CD8-positive, alpha-beta memory T cell (primary cell): ENCODE results near the gene TOMT. TPM values are rescaled to one million over a fixed set of nuclear protein-coding genes. Genes with fewer than 3 reads are reported as not detected.

Experiments
- CTCF ChIA-PET: fragments of 350-600 bp; sonication (Branson Sonifier 250); formaldehyde crosslinking; loops from one replicate; lab custom pipeline; 2021; ENCODE audit warnings: antibody characterized with exemption; lab: Charles Lee
- POLR2A ChIA-PET: fragments of 350-600 bp; sonication (Branson Sonifier 250); formaldehyde crosslinking; loops from one replicate; lab custom pipeline; 2021; ENCODE audit warnings: antibody characterized with exemption; lab: Charles Lee
- DNase-seq, 5 donors: peaks; one replicate each; pipeline versions ENCODE4 v3.0.0 to v3.0.0-alpha.2; 2020 to 2022; ENCODE audit warnings: mixed read lengths in 1 of 5
- H3K27ac ChIP-seq: one replicate; pipeline ENCODE4 v1.7.0; 2013; ENCODE audit warnings: low read depth, mild to moderate bottlenecking, low read length, moderate library complexity
- H3K27me3 ChIP-seq: 2 replicates; pipeline ENCODE4 v1.7.0; 2013; ENCODE audit warnings: low read length, mild to moderate bottlenecking; ENCODE audit not compliant: insufficient read depth, poor library complexity, severe bottlenecking
- H3K36me3 ChIP-seq: 2 replicates; pipeline ENCODE4 v1.7.0; 2013; ENCODE audit warnings: mild to moderate bottlenecking, low read length, moderate library complexity; ENCODE audit not compliant: insufficient read depth
- H3K4me1 ChIP-seq: 2 replicates; pipeline ENCODE4 v1.7.0; 2013; ENCODE audit warnings: mild to moderate bottlenecking, low read length, moderate library complexity; ENCODE audit not compliant: insufficient read depth
- H3K4me3 ChIP-seq: 2 replicates; pipeline ENCODE4 v1.7.0; 2013; ENCODE audit warnings: mild to moderate bottlenecking, low read length
- H3K9me3 ChIP-seq: 2 replicates; pipeline ENCODE4 v1.7.0; 2013; ENCODE audit warnings: mild to moderate bottlenecking, low read length
- H3K27ac Mint-ChIP-seq, 8 donors: one replicate each; pipeline ENCODE4 v1.8.0; 2020 to 2021; ENCODE audit warnings: mixed read lengths in 8 of 8, mild to moderate bottlenecking in 6 of 8, inconsistent platforms in 3 of 8, moderate library complexity in 3 of 8
- H3K27me3 Mint-ChIP-seq, 2 donors: one replicate each; pipeline ENCODE4 v1.8.0; 2020 to 2021; ENCODE audit warnings: mixed read lengths in 2 of 2, mild to moderate bottlenecking in 1 of 2, moderate library complexity in 1 of 2
- H3K36me3 Mint-ChIP-seq, 3 donors: one replicate each; pipeline ENCODE4 v1.8.0; 2020 to 2021; ENCODE audit warnings: mixed read lengths in 3 of 3, inconsistent platforms in 1 of 3, mild to moderate bottlenecking in 1 of 3
- H3K4me1 Mint-ChIP-seq, 3 donors: one replicate each; pipeline ENCODE4 v1.8.0; 2020 to 2021; ENCODE audit warnings: mixed read lengths in 3 of 3, inconsistent platforms in 1 of 3, mild to moderate bottlenecking in 1 of 3
- H3K4me3 Mint-ChIP-seq, 7 donors: one replicate each; pipeline ENCODE4 v1.8.0; 2020 to 2021; ENCODE audit warnings: mixed read lengths in 7 of 7, mild to moderate bottlenecking in 6 of 7, moderate library complexity in 4 of 7, inconsistent platforms in 2 of 7
- H3K9me3 Mint-ChIP-seq, 5 donors: one replicate each; pipeline ENCODE4 v1.8.0; 2020 to 2022; ENCODE audit warnings: mixed read lengths in 5 of 5, mild to moderate bottlenecking in 3 of 5, moderate library complexity in 2 of 5, inconsistent platforms in 1 of 5
- polyA plus RNA-seq: library from polyadenylated mRNA; unstranded; fragments of 300-500 nt; fragmentation: Illumina TruSeq; gene quantifications from one replicate; pipeline ENCODE4 v1.2.3, GENCODE V29; 2021
- total RNA-seq, 2 experiments: library from RNA; stranded (reverse); gene quantifications; one replicate each; pipeline ENCODE4 v1.2.3, GENCODE V29; 2021

The TOMT gene
- total and polyA plus RNA-seq, 3 experiments from 2014 or later = not detected

GRCh38 chr11:72085621-72086351 is 19.9 kb upstream of the TOMT start:
- ChIA-PET CTCF (interaction anchor here (1.2 to 3.6 kb wide), 5 partner anchors 9 to 61 kb away, joined by 3 to 23 read pairs (median 5); partner anchors contain the start of gene TOMT), POLR2A (interaction anchor here (1.1 kb wide), 1 partner anchor 11 kb away, joined by 3 read pairs; no protein-coding TSS in a partner anchor)
- Histone ChIP-seq H3K27ac (no peak overlapping the region), H3K4me3 (no peak overlapping the region), H3K36me3 (peaks cover 5% of the 10 kb centered on the region), H3K4me1 (peaks cover 9% of the 10 kb centered on the region), H3K9me3 (no peaks in the 10 kb centered on the region), H3K27me3 (no peaks in the 10 kb centered on the region)
- no peaks in the 10 kb centered on the region for H3K27me3 Mint-ChIP-seq
- peaks cover 10 to 21% (median 17%) of the 10 kb centered on the region in 3 donors for H3K4me1 Mint-ChIP-seq
- no peak overlapping the region for H3K4me3 Mint-ChIP-seq
- no peak for DNase-seq
- peak overlapping the region; percentile 36 to 83 (median 74) for H3K27ac Mint-ChIP-seq
- no peaks in the 10 kb centered on the region for H3K9me3 Mint-ChIP-seq
- H3K36me3 Mint-ChIP-seq = peaks cover 0 to 30% (median 5%) of the 10 kb centered on the region in 3 donors

- H3K27ac Mint-ChIP-seq = peak overlapping the region in 6 of 8 donors; percentile 3 to 78 (median 70)
- H3K4me1 Mint-ChIP-seq = peaks cover 3 to 14% (median 3%) of the 10 kb centered on the region in 3 donors
- no peaks in the 10 kb centered on the region for H3K9me3 Mint-ChIP-seq
- ChIA-PET CTCF (interaction anchor here (1.1 kb wide), 1 partner anchor 10 kb away, joined by 3 read pairs; no protein-coding TSS in a partner anchor), POLR2A (no interaction called here)
- H3K27me3 Mint-ChIP-seq = no peaks in the 10 kb centered on the region
- Histone ChIP-seq H3K4me3 (no peak overlapping the region), H3K9me3 (no peaks in the 10 kb centered on the region), H3K4me1 (no peaks in the 10 kb centered on the region), H3K27me3 (no peaks in the 10 kb centered on the region), H3K36me3 (peaks cover 5% of the 10 kb centered on the region), H3K27ac (no peak overlapping the region)
- H3K36me3 Mint-ChIP-seq = peaks cover 0 to 34% (median 5%) of the 10 kb centered on the region in 3 donors
- H3K4me3 Mint-ChIP-seq = no peak overlapping the region
- no peak for DNase-seq
Measured at GRCh38 chr11:72088076-72088808, 17.5 kb upstream of the TOMT start.

GRCh38 chr11:72091292-72091691 is 14.4 kb upstream of the TOMT start:
- H3K9me3 Mint-ChIP-seq = no peaks in the 10 kb centered on the region

GRCh38 chr11:72098741-72099140 is 7.0 kb upstream of the TOMT start:
- Mint-ChIP-seq H3K36me3 (peaks cover 0 to 61% (median 0%) of the 10 kb centered on the region in 3 donors), H3K9me3 (no peaks in the 10 kb centered on the region), H3K4me1 (peaks cover 29 to 39% (median 35%) of the 10 kb centered on the region in 3 donors), H3K4me3 (no peak overlapping the region), H3K27me3 (no peaks in the 10 kb centered on the region), H3K27ac (peak overlapping the region in 3 of 8 donors; percentile 22 to 43 (median 36))
- Histone ChIP-seq H3K9me3 (no peaks in the 10 kb centered on the region), H3K36me3 (peaks cover 25% of the 10 kb centered on the region), H3K27me3 (no peaks in the 10 kb centered on the region), H3K4me1 (peaks cover 27% of the 10 kb centered on the region), H3K4me3 (no peak overlapping the region), H3K27ac (no peak overlapping the region)
- CTCF ChIA-PET = interaction anchor here (1.2 to 10.3 kb wide), 4 partner anchors 8 to 71 kb away, joined by 4 to 177 read pairs (median 8); no protein-coding TSS in a partner anchor
- DNase-seq = no peak
- POLR2A ChIA-PET = no interaction called here

More at GRCh38 chr11:72091292-72091691, 14.4 kb upstream of the TOMT start:
- Histone ChIP-seq H3K27me3 (no peaks in the 10 kb centered on the region), H3K27ac (no peak overlapping the region), H3K4me1 (no peaks in the 10 kb centered on the region), H3K4me3 (no peak overlapping the region), H3K36me3 (peaks cover 5% of the 10 kb centered on the region), H3K9me3 (no peaks in the 10 kb centered on the region)
- Mint-ChIP-seq H3K27ac (peak overlapping the region; percentile 37 to 84 (median 62)), H3K27me3 (no peaks in the 10 kb centered on the region), H3K4me1 (peaks cover 3 to 12% (median 3%) of the 10 kb centered on the region in 3 donors), H3K4me3 (peak overlapping the region in 1 of 7 donors; percentile 75), H3K36me3 (peaks cover 0 to 49% (median 5%) of the 10 kb centered on the region in 3 donors)
- ChIA-PET POLR2A (interaction anchor here (0.8 kb wide), 1 partner anchor 51 kb away, joined by 4 read pairs; no protein-coding TSS in a partner anchor), CTCF (interaction anchor here (0.6 to 10.3 kb wide), 21 partner anchors 9 to 114 kb away, joined by 3 to 177 read pairs (median 4); partner anchors contain the start of gene LAMTOR1)
- peak; percentile 39 to 77 (median 48) for DNase-seq

GRCh38 chr11:72100009-72100408 is 5.7 kb upstream of the TOMT start:
- ChIA-PET CTCF (interaction anchor here (1.3 to 2.8 kb wide), 4 partner anchors 9 to 75 kb away, joined by 4 to 14 read pairs (median 8); no protein-coding TSS in a partner anchor), POLR2A (interaction anchor here (1.1 kb wide), 1 partner anchor 12 kb away, joined by 4 read pairs; the partner anchor contains the start of gene ANAPC15)
- DNase-seq = no peak
- H3K4me3 Mint-ChIP-seq = peak overlapping the region in 1 of 7 donors; percentile 51
- peaks cover 31% of the 10 kb centered on the region for H3K4me1 ChIP-seq
- H3K9me3 Mint-ChIP-seq = no peaks in the 10 kb centered on the region
- H3K4me3 ChIP-seq = no peak overlapping the region
- peak overlapping the region in 5 of 8 donors; percentile 17 to 95 (median 67) for H3K27ac Mint-ChIP-seq
- H3K9me3 ChIP-seq = no peaks in the 10 kb centered on the region
- peaks cover 37 to 47% (median 43%) of the 10 kb centered on the region in 3 donors for H3K4me1 Mint-ChIP-seq
- H3K27me3 ChIP-seq = no peaks in the 10 kb centered on the region
- peaks cover 0 to 52% (median 0%) of the 10 kb centered on the region in 3 donors for H3K36me3 Mint-ChIP-seq
- H3K27ac ChIP-seq = no peak overlapping the region
- H3K36me3 ChIP-seq = peaks cover 25% of the 10 kb centered on the region
- H3K27me3 Mint-ChIP-seq = no peaks in the 10 kb centered on the region

- H3K27me3 Mint-ChIP-seq = no peaks in the 10 kb centered on the region
- H3K36me3 Mint-ChIP-seq = peaks cover 0 to 48% (median 2%) of the 10 kb centered on the region in 3 donors
- no peak overlapping the region for H3K27ac ChIP-seq
- POLR2A ChIA-PET = interaction anchor here (1.1 kb wide), 1 partner anchor 12 kb away, joined by 4 read pairs; the partner anchor contains the start of gene ANAPC15
- H3K36me3 ChIP-seq = peaks cover 25% of the 10 kb centered on the region
- CTCF ChIA-PET = interaction anchor here (1.3 to 2.8 kb wide), 4 partner anchors 10 to 76 kb away, joined by 4 to 14 read pairs (median 10); no protein-coding TSS in a partner anchor
- peak overlapping the region in 7 of 8 donors; percentile 17 to 97 (median 78) for H3K27ac Mint-ChIP-seq
- no peak overlapping the region for H3K4me3 ChIP-seq
- peak overlapping the region in 2 of 7 donors; percentile 13 to 51 for H3K4me3 Mint-ChIP-seq
- no peaks in the 10 kb centered on the region for H3K9me3 ChIP-seq
- H3K9me3 Mint-ChIP-seq = no peaks in the 10 kb centered on the region
- no peak for DNase-seq
- peaks cover 37 to 47% (median 43%) of the 10 kb centered on the region in 3 donors for H3K4me1 Mint-ChIP-seq
- H3K4me1 ChIP-seq = peaks cover 31% of the 10 kb centered on the region
- H3K27me3 ChIP-seq = no peaks in the 10 kb centered on the region
Measured at GRCh38 chr11:72100462-72100861, 5.3 kb upstream of the TOMT start.

GRCh38 chr11:72102162-72102561 is 3.6 kb upstream of the TOMT start:
- peak overlapping the region; percentile 73 to 98 (median 96) for H3K27ac Mint-ChIP-seq

More at GRCh38 chr11:72102162-72102561, 3.6 kb upstream of the TOMT start:
- POLR2A ChIA-PET = interaction anchor here (1.1 to 1.4 kb wide), 3 partner anchors 11 to 77 kb away, joined by 3 to 13 read pairs (median 3); partner anchors contain the start of gene ANAPC15
- H3K27me3 ChIP-seq = no peaks in the 10 kb centered on the region
- CTCF ChIA-PET = interaction anchor here (0.7 to 1.0 kb wide), 4 partner anchors 9 to 77 kb away, joined by 3 to 4 read pairs (median 3); no protein-coding TSS in a partner anchor
- peaks cover 22% of the 10 kb centered on the region for H3K36me3 ChIP-seq
- Mint-ChIP-seq H3K27me3 (no peaks in the 10 kb centered on the region), H3K9me3 (no peaks in the 10 kb centered on the region), H3K36me3 (peaks cover 0 to 42% (median 3%) of the 10 kb centered on the region in 3 donors), H3K4me3 (peak overlapping the region; percentile 82 to 98 (median 89)), H3K4me1 (peaks cover 37 to 47% (median 43%) of the 10 kb centered on the region in 3 donors)
- DNase-seq = no peak
- H3K27ac ChIP-seq = peak overlapping the region; percentile 94
- H3K4me3 ChIP-seq = peak overlapping the region; percentile 89
- H3K4me1 ChIP-seq = peaks cover 31% of the 10 kb centered on the region
- H3K9me3 ChIP-seq = no peaks in the 10 kb centered on the region
